Pancreas (tissue), 10 donors: ENCODE measurements around the gene CES1. TPM values are rescaled to one million over a fixed set of nuclear protein-coding genes. Genes with fewer than 3 reads are reported as not detected.
A peak's percentile ranks its signal among the peaks of the same experiment; 100 is the strongest.

Experiments
- ATAC-seq, 4 donors: fragments of 200-7000 bp; cut with Tn5 transposase; one replicate each; pipeline versions ENCODE4 v1.8.0 to v1.9.1; 2020; ENCODE audit warnings: mild to moderate bottlenecking in 4 of 4, moderate library complexity in 4 of 4
- DNase-seq, 6 donors: peaks; one replicate each; pipeline ENCODE4 v3.0.0-alpha.2; 2020
- FAIRE-seq: peaks from 2 replicates; lab custom pipeline; 2012; peaks lifted over from hg19 to GRCh38; lab: Jason Lieb, UNC
- H3K27ac ChIP-seq, 4 donors: fragments of 200-600 bp; sonication (generic); 1 replicate in 3 of 4; 2 replicates in 1 of 4; pipeline versions ENCODE4 v1.5.0 to v1.8.0; 2020
- H3K27me3 ChIP-seq, 4 donors: fragments of 200-600 bp; one replicate each; pipeline ENCODE4 v1.8.0; 2021
- H3K36me3 ChIP-seq, 3 donors: fragments of 200-600 bp; sonication (generic) in 1 of 3; one replicate each; pipeline versions ENCODE4 v1.5.0 to v1.8.0; 2020 to 2021
- H3K4me1 ChIP-seq, 3 donors: fragments of 200-600 bp; one replicate each; pipeline ENCODE4 v1.8.0; 2021
- H3K4me3 ChIP-seq, 4 donors: fragments of 200-600 bp; sonication (generic) in 2 of 4; one replicate each; pipeline versions ENCODE4 v1.5.0 to v1.8.0; 2020 to 2021
- H3K9me3 ChIP-seq, 4 donors: fragments of 200-600 bp; one replicate each; pipeline ENCODE4 v1.8.0; 2021
- CTCF ChIP-seq, 4 donors: fragments of 200-600 bp; sonication (generic) in 3 of 4; IDR thresholded peaks; one replicate each; pipeline versions ENCODE4 v1.5.0 to v1.8.0; 2021; ENCODE audit warnings: antibody characterized with exemption in 4 of 4
- WGBS, 2 donors: extraction: QIAGEN DNeasy Blood & Tissue Kit; methylation state at CpG; one replicate each; pipeline ENCODE4 v1.1.7; 2013; 5-methylcytosine and 5-hydroxymethylcytosine counted together
- intact Hi-C, 3 donors: fragments of 100-400 bp; cut with DNase I; formaldehyde crosslinking; loops; one replicate each; pipeline versions ENCODE4 v1.11.1 to v1.14.2; 2022
- polyA plus RNA-seq, 2 donors: library from polyadenylated mRNA; stranded (reverse); fragments of 200-250 nt; gene quantifications; one replicate each; pipeline ENCODE4 v1.2.3, GENCODE V29; 2013
- total RNA-seq, 6 donors: library from RNA; stranded (reverse); fragmentation: NEBNext Ultra II Directional in 4 of 6; extraction: Animal tissue kit (Norgen Biotek cat#: 25700) in 4 of 6; gene quantifications; one replicate each; pipeline versions ENCODE4 v1.2.1 to v1.2.4, GENCODE V29; 2021 to 2023
- donor health status: healthy with polysubstance abuse.
- donor health status: DM: no; HTN: no; CAD: no; lungs with moderate emphysema.
- donor health status: DM: no; HTN: no; CAD: no.
- donor health status: control.
- donor health status: control.
- donor health status: Bipolar disorder and iron deficiency.
- donor health status: DM: yes; HTN: yes; CAD: no.
- donor health status: DM: no; HTN: no; CAD: no.
- donor health status: DM: no; HTN: no; CAD: no.
- donor health status: DM: yes; HTN: yes; CAD: no.

CES1 gene
- total and polyA plus RNA-seq, 8 donors, result 9.0 to 34.8 (median 12.7) TPM

- H3K4me3 ChIP-seq, result no peak overlapping the region
- no peaks in the 10 kb centered on the region for H3K9me3 ChIP-seq
- 73 to 82% methylated on average over 3 of the region's 3 CpGs for WGBS, 2 donors
- FAIRE-seq (no peak), DNase-seq (no peak), ATAC-seq (no peak)
- no peak for TF ChIP-seq CTCF (IDR thresholded peaks at IDR 0.05)
- no peaks in the 10 kb centered on the region for H3K4me1 ChIP-seq
- no peak overlapping the region for H3K27ac ChIP-seq
- no peaks in the 10 kb centered on the region for H3K27me3 ChIP-seq
- no peaks in the 10 kb centered on the region for H3K36me3 ChIP-seq
- intact Hi-C loops, result no loop called here
Observed at GRCh38 chr16:55856950-55857349, 24.1 kb upstream of the CES1 start.

GRCh38 chr16:55853114-55853513, 20.2 kb upstream of the CES1 start:
- FAIRE-seq, result no peak
- TF ChIP-seq CTCF (IDR thresholded peaks at IDR 0.05), result no peak
- H3K27ac ChIP-seq, result no peak overlapping the region
- peaks cover 0 to 15% (median 0%) of the 10 kb centered on the region in 4 donors for H3K27me3 ChIP-seq
- no peaks in the 10 kb centered on the region for H3K9me3 ChIP-seq
- H3K4me3 ChIP-seq, result no peak overlapping the region
- intact Hi-C loops, result no loop called here
- 46 to 59% methylated on average over 3 of the region's 3 CpGs for WGBS, 2 donors
- ATAC-seq, result no peak
- no peak for DNase-seq
- no peaks in the 10 kb centered on the region for H3K4me1 ChIP-seq
- no peaks in the 10 kb centered on the region for H3K36me3 ChIP-seq

GRCh38 chr16:55849536-55849935, 16.6 kb upstream of the CES1 start:
- no peak overlapping the region for H3K27ac ChIP-seq
- FAIRE-seq (no peak), DNase-seq (no peak), ATAC-seq (no peak)
- no peaks in the 10 kb centered on the region for H3K36me3 ChIP-seq
- peaks cover 0 to 15% (median 0%) of the 10 kb centered on the region in 4 donors for H3K27me3 ChIP-seq
- H3K9me3 ChIP-seq, result no peaks in the 10 kb centered on the region
- H3K4me3 ChIP-seq, result no peak overlapping the region
- 51 to 70% methylated on average over 13 of the region's 13 CpGs for WGBS, 2 donors
- H3K4me1 ChIP-seq, result no peaks in the 10 kb centered on the region
- TF ChIP-seq CTCF (IDR thresholded peaks at IDR 0.05), result no peak
- intact Hi-C loops, result loop anchor here (5.0 to 10.0 kb wide), 2 partner anchors 137 to 385 kb away; no protein-coding TSS in a partner anchor

GRCh38 chr16:55846598-55847346, 13.9 kb upstream of the CES1 start:
- Histone ChIP-seq H3K27ac (no peak overlapping the region), H3K36me3 (no peaks in the 10 kb centered on the region), H3K4me3 (no peak overlapping the region), H3K27me3 (peaks cover 0 to 15% (median 0%) of the 10 kb centered on the region in 4 donors), H3K4me1 (no peaks in the 10 kb centered on the region), H3K9me3 (no peaks in the 10 kb centered on the region)
- FAIRE-seq, result no peak
- no peak for TF ChIP-seq CTCF (IDR thresholded peaks at IDR 0.05)
- DNase-seq, result no peak
- ATAC-seq, result no peak
- intact Hi-C loops, result loop anchor here (5.0 to 10.0 kb wide), 2 partner anchors 134 to 382 kb away; no protein-coding TSS in a partner anchor
- 27 to 28% methylated on average over 11 of the region's 11 CpGs for WGBS, 2 donors

- Histone ChIP-seq H3K4me3 (no peak overlapping the region), H3K36me3 (no peaks in the 10 kb centered on the region), H3K27ac (no peak overlapping the region), H3K4me1 (no peaks in the 10 kb centered on the region), H3K9me3 (no peaks in the 10 kb centered on the region), H3K27me3 (no peaks in the 10 kb centered on the region)
- TF ChIP-seq CTCF (IDR thresholded peaks at IDR 0.05), result peak in 1 of 4 donors; percentile 6
- no peak for FAIRE-seq
- DNase-seq, result no peak
- no peak for ATAC-seq
- WGBS, 2 donors, result 34% methylated on average over 2 of the region's 2 CpGs
- intact Hi-C loops, result loop anchor here in 2 of 3 donors (5.0 to 10.0 kb wide), 2 partner anchors 126 to 378 kb away; no protein-coding TSS in a partner anchor
Observed at GRCh38 chr16:55843105-55843395, 10.2 kb upstream of the CES1 start.
